HEK293T (cell line): ENCODE measurements around the gene SHLD1.
A peak's percentile ranks its signal among the peaks of the same experiment; 100 is the strongest.
"Not testable (repeated sequence)": the region's sequence is repeated elsewhere in the genome, so short reads cannot be mapped to it uniquely, and the experiment has no call there.

Experiments
- CTCF ChIA-PET: fragments of 350-600 bp; formaldehyde crosslinking; extraction: SDS; loops from one replicate; lab custom pipeline; 2021; ENCODE audit warnings: antibody characterized with exemption, inconsistent platforms; lab: Yijun Ruan, JAX
- POLR2A ChIA-PET: fragments of 350-600 bp; formaldehyde crosslinking; extraction: SDS; loops from one replicate; lab custom pipeline; 2020; ENCODE audit warnings: antibody characterized with exemption, inconsistent platforms; lab: Yijun Ruan, JAX
- DNase-seq: peaks from one replicate; pipeline ENCODE4 v3.0.0; 2012; ENCODE audit warnings: mixed read lengths; ENCODE audit errors: extremely low spot score
- ARNT ChIP-seq: fragments of 450-650 bp; IDR thresholded peaks from 2 replicates; pipeline ENCODE4 v1.6.1; 2017; ENCODE audit warnings: mild to moderate bottlenecking
- BHLHE40 ChIP-seq: fragments of 450-650 bp; IDR thresholded peaks from 2 replicates; pipeline ENCODE4 v1.6.1; 2016; ENCODE audit warnings: mild to moderate bottlenecking, moderate library complexity, borderline replicate concordance
- CTBP1 ChIP-seq: fragments of 450-650 bp; IDR thresholded peaks from 2 replicates; pipeline ENCODE4 v1.6.1; 2016; ENCODE audit warnings: borderline replicate concordance
- ELF4 ChIP-seq: fragments of 450-650 bp; IDR thresholded peaks from 2 replicates; pipeline ENCODE4 v1.6.1; 2017; ENCODE audit warnings: antibody characterized with exemption
- FOXA1 ChIP-seq: fragments of 450-650 bp; IDR thresholded peaks from 2 replicates; pipeline ENCODE4 v1.6.1; 2016; ENCODE audit warnings: mild to moderate bottlenecking
- FOXK2 ChIP-seq: fragments of 450-650 bp; IDR thresholded peaks from 2 replicates; pipeline ENCODE4 v1.6.1; 2016; ENCODE audit warnings: mild to moderate bottlenecking
- FOXM1 ChIP-seq: fragments of 450-650 bp; IDR thresholded peaks from 2 replicates; pipeline ENCODE4 v1.6.1; 2017; ENCODE audit warnings: mild to moderate bottlenecking, borderline replicate concordance
- HDGF ChIP-seq: fragments of 450-650 bp; IDR thresholded peaks from 2 replicates; pipeline ENCODE4 v1.6.1; 2017; ENCODE audit warnings: antibody characterized with exemption, borderline replicate concordance
- L3MBTL2 ChIP-seq: fragments of 450-650 bp; conservative IDR thresholded peaks from 2 replicates; pipeline ENCODE4 v1.6.1; 2016; ENCODE audit warnings: mild to moderate bottlenecking
- LEF1 ChIP-seq: fragments of 450-650 bp; IDR thresholded peaks from 2 replicates; pipeline ENCODE4 v1.6.1; 2017; ENCODE audit warnings: mild to moderate bottlenecking, borderline replicate concordance
- NFRKB ChIP-seq: fragments of 450-650 bp; IDR thresholded peaks from 2 replicates; pipeline ENCODE4 v1.6.1; 2016; ENCODE audit warnings: mild to moderate bottlenecking, moderate library complexity
- SP1 ChIP-seq: fragments of 450-650 bp; IDR thresholded peaks from 2 replicates; pipeline ENCODE4 v1.6.1; 2017
- SUZ12 ChIP-seq: fragments of 450-650 bp; IDR thresholded peaks from 2 replicates; pipeline ENCODE4 v1.6.1; 2016; ENCODE audit warnings: mild to moderate bottlenecking
- TARDBP ChIP-seq: fragments of 450-650 bp; IDR thresholded peaks from 2 replicates; pipeline ENCODE4 v1.6.1; 2016
- ZNF384 ChIP-seq: fragments of 450-650 bp; IDR thresholded peaks from 2 replicates; pipeline ENCODE4 v1.6.1; 2016
- TF ChIP-seq, protein P1 (sequence below): fragments of 450-650 bp; IDR thresholded peaks from 2 replicates; pipeline ENCODE4 v1.6.1; 2016

Gene SHLD1, protein sequence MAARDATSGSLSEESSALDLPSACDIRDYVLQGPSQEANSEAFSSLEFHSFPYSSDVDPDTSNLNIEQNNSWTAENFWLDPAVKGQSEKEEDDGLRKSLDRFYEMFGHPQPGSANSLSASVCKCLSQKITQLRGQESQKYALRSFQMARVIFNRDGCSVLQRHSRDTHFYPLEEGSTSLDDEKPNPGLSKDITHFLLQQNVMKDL

DNA sequence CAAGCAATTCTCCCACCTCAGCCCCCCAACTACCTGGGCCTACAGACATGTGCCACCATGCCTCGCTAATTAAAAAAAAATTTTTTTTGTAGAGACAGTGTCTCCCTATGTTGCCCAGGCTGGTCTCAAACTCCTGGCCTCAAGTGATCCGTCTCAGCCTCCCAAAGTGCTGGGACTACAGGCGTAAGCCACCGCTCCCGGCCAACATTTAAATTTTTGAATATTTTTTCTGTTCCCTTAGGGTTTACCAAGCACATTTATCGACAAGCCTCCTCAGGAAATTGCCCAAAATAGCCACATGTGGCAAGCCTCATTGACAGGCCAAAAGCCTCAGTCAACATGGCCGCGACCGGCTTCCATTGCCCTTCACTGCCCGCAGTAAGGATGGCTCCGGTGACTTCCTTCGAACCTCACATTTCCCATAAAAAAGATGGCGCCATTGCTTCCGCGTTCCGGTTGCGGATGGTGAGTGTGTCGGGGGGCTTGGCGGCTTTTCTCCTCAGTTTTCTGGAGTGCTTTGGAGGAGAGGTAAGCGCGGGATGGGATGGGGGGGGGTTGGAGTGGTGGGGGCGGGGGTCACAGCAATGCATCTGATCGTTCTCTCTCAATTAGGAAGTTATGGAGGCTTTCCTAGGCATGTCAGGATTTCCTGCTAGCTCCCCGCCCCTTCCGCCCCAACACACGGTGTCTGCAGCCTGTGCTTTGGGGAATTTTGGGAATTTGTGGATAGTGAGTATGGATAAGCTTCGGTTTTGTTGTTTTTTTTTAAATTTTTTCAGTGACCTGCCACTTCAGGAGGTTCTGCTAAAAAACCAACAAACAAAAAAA, at the start of gene SHLD1:
TSS of gene SHLD1 (plus strand) at position 450 of the 828 bp plus-strand sequence. CDS start 22,465 bp downstream, outside the sequence.
- peak; percentile 78 for DNase-seq
- CTCF ChIA-PET: no interaction called here
- TF ChIP-seq NFRKB (peak; percentile 65; the same call in 1 of the 2 replicates), LEF1 (no peak), ELF4 (peak; percentile 51; the same call in 1 of the 2 replicates), L3MBTL2 (peak; percentile 89)
- POLR2A ChIA-PET: interaction anchor here (0.7 to 1.3 kb wide), 2 partner anchors 12 to 95 kb away, joined by 3 to 5 read pairs; no protein-coding TSS in a partner anchor

GRCh38 chr20:5702339-5702738, 47.9 kb upstream of the SHLD1 start:
- CTCF ChIA-PET, DNase-seq, POLR2A ChIA-PET: not testable (repeated sequence)

DNA sequence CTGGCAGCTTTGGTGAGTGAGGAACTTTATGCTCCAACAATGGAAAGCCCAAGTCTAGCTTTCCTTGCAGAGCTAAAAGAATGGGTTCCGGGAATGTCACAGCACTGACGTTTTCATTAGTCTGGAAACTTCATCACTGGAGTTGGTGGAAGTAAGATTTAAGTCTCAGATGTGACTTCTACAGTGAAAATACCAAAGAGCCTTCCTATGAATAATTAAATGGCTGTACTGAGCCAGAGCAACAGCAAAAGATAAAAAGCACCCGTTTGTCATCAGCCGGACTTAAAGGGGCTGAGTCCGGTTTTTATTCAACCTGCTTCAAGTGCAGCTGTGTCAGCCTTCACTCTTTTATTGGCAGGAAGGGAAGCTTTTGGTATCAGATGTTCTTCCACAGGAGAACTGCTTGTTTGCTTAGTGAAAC, 46.5 kb upstream of the SHLD1 start:
- no peak for TF ChIP-seq FOXM1
- no peak for TF ChIP-seq L3MBTL2
- no peak for TF ChIP-seq CTBP1
- TF ChIP-seq LEF1: no peak
- TF ChIP-seq BHLHE40: no peak
- no peak for TF ChIP-seq NFRKB
- no peak for TF ChIP-seq TARDBP
- no peak for TF ChIP-seq ELF4
- TF ChIP-seq, protein P1, sequence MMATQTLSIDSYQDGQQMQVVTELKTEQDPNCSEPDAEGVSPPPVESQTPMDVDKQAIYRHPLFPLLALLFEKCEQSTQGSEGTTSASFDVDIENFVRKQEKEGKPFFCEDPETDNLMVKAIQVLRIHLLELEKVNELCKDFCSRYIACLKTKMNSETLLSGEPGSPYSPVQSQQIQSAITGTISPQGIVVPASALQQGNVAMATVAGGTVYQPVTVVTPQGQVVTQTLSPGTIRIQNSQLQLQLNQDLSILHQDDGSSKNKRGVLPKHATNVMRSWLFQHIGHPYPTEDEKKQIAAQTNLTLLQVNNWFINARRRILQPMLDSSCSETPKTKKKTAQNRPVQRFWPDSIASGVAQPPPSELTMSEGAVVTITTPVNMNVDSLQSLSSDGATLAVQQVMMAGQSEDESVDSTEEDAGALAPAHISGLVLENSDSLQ: no peak
- no peak for TF ChIP-seq HDGF
- TF ChIP-seq ARNT: no peak
- TF ChIP-seq ZNF384: no peak
- POLR2A ChIA-PET: no interaction called here
- no peak for DNase-seq
- CTCF ChIA-PET: no interaction called here

GRCh38 chr20:5705827-5706226, 44.4 kb upstream of the SHLD1 start:
- DNase-seq: no peak
- CTCF ChIA-PET: no interaction called here
- POLR2A ChIA-PET: no interaction called here
- TF ChIP-seq, protein P1: no peak
- TF ChIP-seq NFRKB: no peak

DNA sequence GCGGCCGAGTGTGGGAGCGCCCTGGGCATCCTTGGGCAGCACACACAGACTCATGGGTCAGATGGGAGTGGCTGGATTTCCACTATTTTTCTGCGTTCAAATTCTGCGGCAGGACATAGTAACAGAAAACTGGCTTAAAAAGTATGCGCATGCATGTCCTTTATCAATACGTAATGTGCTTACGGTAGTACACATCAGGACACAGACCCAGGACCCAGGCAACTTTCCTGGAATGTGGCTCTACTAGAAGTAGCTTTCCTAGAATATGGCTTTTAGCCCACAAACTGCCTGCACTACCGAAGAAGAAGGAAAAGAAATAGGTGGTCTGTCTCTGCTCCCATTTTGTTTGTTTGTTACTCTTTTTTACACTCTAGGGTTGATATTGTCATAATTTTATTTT, 43.4 kb upstream of the SHLD1 start:
- CTCF ChIA-PET: no interaction called here
- no peak for DNase-seq
- POLR2A ChIA-PET: no interaction called here
- TF ChIP-seq HDGF (no peak), FOXM1 (no peak), CTBP1 (no peak), TARDBP (no peak), FOXK2 (no peak), BHLHE40 (no peak), L3MBTL2 (no peak)

DNA sequence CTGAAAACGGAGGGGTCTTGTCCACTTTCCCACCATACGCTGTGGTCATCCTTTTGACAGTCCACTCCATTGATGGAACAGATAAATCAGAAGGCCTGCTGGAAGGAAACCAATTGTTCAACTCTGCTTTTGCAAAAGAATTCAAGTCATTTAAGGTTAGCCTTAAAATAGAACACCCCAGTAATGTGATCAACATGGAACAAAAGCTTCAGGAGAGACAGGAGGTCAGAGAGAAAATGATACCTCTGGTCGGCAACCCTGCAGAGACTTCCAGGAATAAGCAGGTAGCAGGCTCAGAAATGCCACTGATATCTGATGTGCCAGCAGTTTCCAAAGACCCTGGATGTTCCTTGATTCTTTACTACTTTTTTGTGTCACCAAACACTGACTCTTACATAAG, 39.6 kb upstream of the SHLD1 start:
- TF ChIP-seq LEF1: no peak
- TF ChIP-seq FOXM1: no peak
- no peak for TF ChIP-seq BHLHE40
- no peak for TF ChIP-seq FOXK2
- no peak for TF ChIP-seq FOXA1
- TF ChIP-seq SP1: no peak
- TF ChIP-seq, protein P1: no peak
- TF ChIP-seq TARDBP: no peak
- TF ChIP-seq L3MBTL2: no peak
- TF ChIP-seq SUZ12: no peak
- TF ChIP-seq HDGF: no peak
- no peak for DNase-seq
- POLR2A ChIA-PET: no interaction called here
- CTCF ChIA-PET: no interaction called here
